ENCODE results near the gene CSNK1E.
A peak's percentile ranks its signal among the peaks of the same experiment; 100 is the strongest.

CSNK1E gene

GRCh38 chr22:38295339-38295738 lies 21.9 kb downstream of the CSNK1E start:
- H3K4me3 ChIP-seq (ENCODE audit: low read depth, low read length): no peak overlapping the region
- DNase-seq (ENCODE audit: low read depth): no peak
- TF ChIP-seq CTCF (conservative IDR thresholded peaks at IDR 0.05; ENCODE audit: low read depth, low read length): no peak

GRCh38 chr22:38294193-38294592 lies 23.0 kb downstream of the CSNK1E start:
- no peak for DNase-seq (ENCODE audit: low read depth)
- no peak for TF ChIP-seq CTCF (conservative IDR thresholded peaks at IDR 0.05; ENCODE audit: low read depth, low read length)
- no peak overlapping the region for H3K4me3 ChIP-seq (ENCODE audit: low read depth, low read length)

GRCh38 chr22:38292694-38293093 lies 24.5 kb downstream of the CSNK1E start:
- no peak overlapping the region for H3K4me3 ChIP-seq (ENCODE audit: low read depth, low read length)
- TF ChIP-seq CTCF (conservative IDR thresholded peaks at IDR 0.05; ENCODE audit: low read depth, low read length): peak; percentile 16
- peak; percentile 93 for DNase-seq (ENCODE audit: low read depth)

- TF ChIP-seq CTCF (conservative IDR thresholded peaks at IDR 0.05; ENCODE audit: low read depth, low read length): no peak
- no peak for DNase-seq (ENCODE audit: low read depth)
- H3K4me3 ChIP-seq (ENCODE audit: low read depth, low read length): no peak overlapping the region
These were observed 25.9 kb downstream of the CSNK1E start for GRCh38 chr22:38291201-38291777.

GRCh38 chr22:38290347-38290746 lies 26.9 kb downstream of the CSNK1E start:
- H3K4me3 ChIP-seq (ENCODE audit: low read depth, low read length): no peak overlapping the region
- DNase-seq (ENCODE audit: low read depth): no peak
- no peak for TF ChIP-seq CTCF (conservative IDR thresholded peaks at IDR 0.05; ENCODE audit: low read depth, low read length)

DNA sequence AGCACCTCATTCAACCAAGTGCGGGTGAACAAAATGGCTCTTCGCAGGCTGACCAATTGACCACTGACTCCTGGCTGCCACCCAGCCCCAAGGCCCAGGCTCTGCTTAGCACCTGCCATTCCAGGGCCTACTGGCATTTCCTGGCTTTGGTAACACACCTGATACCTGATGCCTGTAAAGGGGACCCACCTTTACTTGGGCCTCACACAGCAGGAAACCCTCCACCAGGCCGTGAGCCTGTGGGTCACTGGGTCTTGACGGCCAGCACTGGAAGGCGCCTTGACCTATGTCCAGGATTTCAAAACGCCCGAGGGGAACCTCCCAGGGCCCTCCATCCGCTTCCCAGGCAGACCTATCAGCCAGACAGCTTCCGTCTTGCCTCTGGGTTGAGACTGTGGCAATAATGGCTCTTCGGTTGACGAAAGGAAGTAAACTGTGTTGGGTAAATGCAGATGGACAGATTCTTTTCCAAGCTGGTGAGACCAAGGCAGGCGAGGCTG lies 27.6 kb downstream of the CSNK1E start:
- H3K4me3 ChIP-seq (ENCODE audit: low read depth, low read length): no peak overlapping the region
- TF ChIP-seq CTCF (conservative IDR thresholded peaks at IDR 0.05; ENCODE audit: low read depth, low read length): no peak
- DNase-seq (ENCODE audit: low read depth): no peak
